ENCODE results near the gene KAT2A. TPM values are rescaled to one million over a fixed set of nuclear protein-coding genes. Genes with fewer than 3 reads are reported as not detected.
A peak's percentile ranks its signal among the peaks of the same experiment; 100 is the strongest.

The KAT2A gene
- total and polyA plus RNA-seq, 11 donors: 6.9 to 33.0 (median 15.3) TPM

DNA sequence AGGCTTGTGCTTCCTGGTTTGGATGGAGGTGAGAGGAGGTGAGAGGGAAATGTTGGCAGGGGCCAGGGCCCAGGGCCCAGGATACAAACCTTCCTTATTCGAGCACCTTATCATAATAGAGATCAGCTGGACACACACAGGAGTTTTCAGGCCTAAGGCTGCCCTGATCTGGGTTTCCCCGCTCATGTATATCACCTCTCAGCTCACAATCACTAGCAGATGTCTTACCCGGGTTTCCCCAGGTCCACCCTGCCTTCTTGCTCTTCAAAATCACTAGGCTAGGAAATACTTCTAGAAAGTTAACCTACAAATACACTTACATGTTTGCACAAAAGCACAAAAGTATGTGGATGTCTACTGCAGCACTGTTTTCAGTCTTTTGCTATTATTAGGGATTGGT is 5.7 kb upstream of the KAT2A start:
- no peak for ATAC-seq
- no peak for TF ChIP-seq POLR2A (IDR thresholded peaks at IDR 0.05)
- Histone ChIP-seq H3K4me3 (no peak overlapping the region), H3K27me3 (no peaks in the 10 kb centered on the region), H3K27ac (no peak overlapping the region), H3K9me3 (no peaks in the 10 kb centered on the region), H3K36me3 (peaks cover 0 to 67% (median 56%) of the 10 kb centered on the region in 9 donors), H3K4me1 (peaks cover 7 to 40% (median 31%) of the 10 kb centered on the region in 12 donors)
- WGBS, 4 donors: 77 to 91% (median 83%) methylated on average over 3 of the region's 3 CpGs
- intact Hi-C loops (cut with DNase I): loop anchor here in 1 of 10 donors (10.0 kb wide), 1 partner anchor 388 kb away; no protein-coding TSS in a partner anchor
- DNase-seq: no peak

DNA sequence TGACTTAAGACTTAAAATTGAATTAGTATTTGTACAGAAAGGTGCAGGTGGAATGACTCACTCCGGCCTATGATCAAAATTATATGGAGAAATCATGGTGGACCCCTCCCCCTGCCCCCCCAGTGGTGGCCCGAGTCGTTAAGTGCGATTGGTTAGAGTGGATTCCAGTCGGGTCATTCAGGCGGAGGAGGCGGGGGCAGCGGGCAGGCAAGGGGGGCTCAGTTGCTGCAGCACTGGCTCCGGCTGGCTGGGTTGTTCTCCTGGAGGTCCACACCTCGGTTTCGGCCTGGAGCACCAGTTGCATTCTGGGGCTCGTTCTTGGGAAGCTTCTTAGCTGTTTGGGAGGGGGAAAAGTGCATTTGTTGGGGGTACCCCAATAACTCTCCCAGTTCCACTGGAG is 4.4 kb upstream of the KAT2A start:
- TF ChIP-seq CTCF (IDR thresholded peaks at IDR 0.05) (no peak), POLR2A (IDR thresholded peaks at IDR 0.05) (no peak)
- ATAC-seq: no peak
- Histone ChIP-seq H3K4me3 (no peak overlapping the region), H3K4me1 (peaks cover 7 to 38% (median 24%) of the 10 kb centered on the region in 12 donors), H3K27ac (no peak overlapping the region), H3K36me3 (peaks cover 0 to 63% (median 55%) of the 10 kb centered on the region in 9 donors), H3K9me3 (no peaks in the 10 kb centered on the region), H3K27me3 (no peaks in the 10 kb centered on the region)
- no peak for DNase-seq
- intact Hi-C loops (cut with DNase I): loop anchor here in 1 of 10 donors (10.0 kb wide), 1 partner anchor 389 kb away; no protein-coding TSS in a partner anchor
- 82 to 88% (median 84%) methylated on average over 12 of the region's 12 CpGs for WGBS, 4 donors

- no peak for DNase-seq
- no peak for ATAC-seq
- H3K4me1 ChIP-seq: peaks cover 0 to 33% (median 19%) of the 10 kb centered on the region in 12 donors
- no peak overlapping the region for H3K4me3 ChIP-seq
- peaks cover 0 to 54% (median 44%) of the 10 kb centered on the region in 9 donors for H3K36me3 ChIP-seq
- no peak for TF ChIP-seq POLR2A (IDR thresholded peaks at IDR 0.05)
- intact Hi-C loops (cut with DNase I): loop anchor here in 2 of 10 donors (5.0 to 10.0 kb wide), 2 partner anchors 58 to 391 kb away; partner anchors contain the start of gene KCNH4 (in 1 of the 2)
- 83 to 91% (median 88%) methylated on average over 3 of the region's 3 CpGs for WGBS, 4 donors
- no peaks in the 10 kb centered on the region for H3K27me3 ChIP-seq
- no peaks in the 10 kb centered on the region for H3K9me3 ChIP-seq
- no peak overlapping the region for H3K27ac ChIP-seq
Measured at GRCh38 chr17:42124256-42124655, 3.1 kb upstream of the KAT2A start.

DNA sequence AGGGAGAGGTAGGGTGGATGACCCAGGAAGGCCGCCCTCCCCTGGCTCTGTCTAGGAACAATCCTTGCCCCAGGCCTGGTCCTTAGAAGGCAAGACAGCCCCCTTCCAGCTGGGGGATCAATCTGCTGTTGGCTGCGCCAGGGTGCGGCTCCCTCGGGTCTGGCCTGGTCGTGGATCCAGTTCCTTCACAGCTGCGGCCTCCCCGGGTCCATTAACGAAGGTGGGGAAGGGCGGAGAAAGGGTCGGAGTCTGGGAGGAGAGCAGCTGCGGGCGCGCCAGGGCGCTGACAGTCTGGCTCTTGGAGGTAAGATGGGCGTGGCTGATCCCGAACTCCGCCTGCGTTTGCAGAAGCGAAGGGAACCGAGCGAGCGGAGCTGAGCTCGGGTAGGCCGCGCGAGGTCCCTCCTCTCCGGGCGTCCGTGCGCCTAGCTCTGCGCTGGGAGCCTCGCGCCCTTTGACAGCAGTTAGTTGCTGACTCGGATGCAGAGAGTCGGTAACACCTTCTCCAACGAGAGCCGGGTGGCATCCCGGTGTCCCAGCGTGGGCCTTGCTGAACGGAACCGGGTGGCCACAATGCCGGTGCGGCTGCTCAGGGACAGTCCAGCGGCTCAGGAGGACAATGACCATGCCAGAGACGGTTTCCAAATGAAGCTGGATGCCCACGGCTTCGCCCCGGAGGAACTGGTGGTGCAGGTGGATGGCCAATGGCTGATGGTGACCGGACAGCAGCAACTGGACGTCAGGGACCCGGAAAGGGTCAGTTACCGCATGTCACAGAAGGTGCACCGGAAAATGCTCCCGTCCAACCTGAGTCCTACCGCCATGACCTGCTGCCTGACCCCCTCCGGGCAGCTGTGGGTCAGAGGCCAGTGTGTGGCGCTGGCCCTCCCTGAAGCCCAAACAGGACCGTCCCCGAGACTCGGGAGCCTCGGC is 1.5 kb upstream of the KAT2A start, which contains the start of gene HSPB9:
TSS of gene HSPB9 (plus strand) at position 434 of the 933 bp plus-strand sequence. CDS start at position 481, 47 bp downstream.
- TF ChIP-seq POLR2A (IDR thresholded peaks at IDR 0.05) (no peak), CTCF (IDR thresholded peaks at IDR 0.05) (no peak)
- 68 to 83% (median 73%) methylated on average over 49 to 61 of the region's 61 CpGs for WGBS, 4 donors
- DNase-seq: peak in 4 of 5 donors; percentile 30 to 77 (median 60)
- H3K9me3 ChIP-seq: no peaks in the 10 kb centered on the region
- no peaks in the 10 kb centered on the region for H3K27me3 ChIP-seq
- H3K36me3 ChIP-seq: peaks cover 0 to 53% (median 29%) of the 10 kb centered on the region in 9 donors
- peak within 1 kb of the TSS in 2 of 12 donors; percentile 3 to 90 for H3K4me3 ChIP-seq
- H3K4me1 ChIP-seq: peaks cover 0 to 25% (median 15%) of the 10 kb centered on the region in 12 donors
- peak within 1 kb of the TSS in 6 of 12 donors; percentile 46 to 80 (median 75) for H3K27ac ChIP-seq
- ATAC-seq: peak in 3 of 4 donors; percentile 4 to 26 (median 13)
- intact Hi-C loops (cut with DNase I): loop anchor here in 2 of 10 donors (5.0 to 10.0 kb wide), 2 partner anchors 60 to 392 kb away; partner anchors contain the start of gene KCNH4 (in 1 of the 2)
